Activated CD8-positive, alpha-beta T cell treated with anti-CD3 and anti-CD28 coated beads for 36 hours (primary cell): ENCODE results near the gene NOC4L. TPM values are rescaled to one million over a fixed set of nuclear protein-coding genes. Genes with fewer than 3 reads are reported as not detected.

Experiments used
- ATAC-seq: fragments of 200-7000 bp; cut with Tn5 transposase; one replicate; pipeline ENCODE4 v1.10.0; 2021; ENCODE audit warnings: mild to moderate bottlenecking, moderate library complexity
- CTCF ChIA-PET: fragments of 350-600 bp; sonication (Branson Sonifier 250); formaldehyde crosslinking; loops from one replicate; lab custom pipeline; 2021; ENCODE audit warnings: antibody characterized with exemption; lab: Charles Lee
- POLR2A ChIA-PET: fragments of 350-600 bp; sonication (Branson Sonifier 250); formaldehyde crosslinking; loops from one replicate; lab custom pipeline; 2021; ENCODE audit warnings: antibody characterized with exemption; lab: Charles Lee
- DNase-seq: peaks from one replicate; pipeline ENCODE4 v3.0.0-alpha.2; 2020
- H3K27ac Mint-ChIP-seq: one replicate; pipeline ENCODE4 v1.8.0; 2021; ENCODE audit warnings: mild to moderate bottlenecking, mixed read lengths
- H3K27me3 Mint-ChIP-seq: one replicate; pipeline ENCODE4 v1.8.0; 2021; ENCODE audit warnings: mixed read lengths
- H3K36me3 Mint-ChIP-seq: one replicate; pipeline ENCODE4 v1.8.0; 2021; ENCODE audit warnings: low read depth, mixed read lengths
- H3K4me1 Mint-ChIP-seq: one replicate; pipeline ENCODE4 v1.8.0; 2021; ENCODE audit warnings: low read depth, mixed read lengths
- H3K4me3 Mint-ChIP-seq: one replicate; pipeline ENCODE4 v1.8.0; 2021; ENCODE audit warnings: mild to moderate bottlenecking, moderate library complexity, mixed read lengths
- H3K9me3 Mint-ChIP-seq: one replicate; pipeline ENCODE4 v1.8.0; 2021; ENCODE audit warnings: mixed read lengths
- intact Hi-C: fragments of 100-400 bp; cut with micrococcal nuclease; formaldehyde crosslinking; loops from one replicate; pipeline ENCODE4 v1.10.0; 2022
- total RNA-seq, 2 experiments: library from RNA; stranded (reverse); gene quantifications; one replicate each; pipeline ENCODE4 v1.2.3, GENCODE V29; 2021
- TF ChIP-seq, protein P1 (sequence below): fragments of 200-600 bp; IDR thresholded peaks from one replicate; pipeline ENCODE4 v1.8.0; 2022; ENCODE audit warnings: antibody characterized with exemption, mild to moderate bottlenecking

Gene NOC4L
- total RNA-seq, 2 experiments from 2014 or later: 35.6 to 41.2 TPM

DNA sequence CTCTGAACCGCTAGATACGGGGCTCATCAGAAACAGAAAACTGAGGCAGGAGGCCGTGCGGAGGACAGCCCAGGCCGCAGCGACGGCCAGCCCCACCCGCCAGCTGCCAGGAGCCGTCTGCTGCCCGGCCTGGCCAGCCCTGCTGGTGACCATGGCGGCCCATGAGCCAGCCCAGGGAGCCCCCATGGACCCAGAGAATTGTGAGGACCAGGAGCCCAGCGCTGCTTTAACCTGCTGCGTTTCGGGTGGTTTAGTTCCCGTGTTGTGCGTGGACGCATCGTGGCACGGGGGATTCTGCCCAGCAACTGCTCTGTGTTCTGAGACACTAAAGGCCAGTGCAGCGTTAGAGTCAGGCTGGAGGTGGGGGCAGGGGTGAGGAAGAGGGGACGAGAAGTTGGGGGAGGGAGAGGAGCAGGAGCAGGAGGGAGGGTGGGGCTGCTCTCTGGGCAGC, 44.2 kb downstream of the NOC4L start:
- peak overlapping the region; percentile 85 for H3K4me3 Mint-ChIP-seq
- intact Hi-C loops: no loop called here
- no peak for DNase-seq
- no peak for ATAC-seq
- TF ChIP-seq, protein P1, sequence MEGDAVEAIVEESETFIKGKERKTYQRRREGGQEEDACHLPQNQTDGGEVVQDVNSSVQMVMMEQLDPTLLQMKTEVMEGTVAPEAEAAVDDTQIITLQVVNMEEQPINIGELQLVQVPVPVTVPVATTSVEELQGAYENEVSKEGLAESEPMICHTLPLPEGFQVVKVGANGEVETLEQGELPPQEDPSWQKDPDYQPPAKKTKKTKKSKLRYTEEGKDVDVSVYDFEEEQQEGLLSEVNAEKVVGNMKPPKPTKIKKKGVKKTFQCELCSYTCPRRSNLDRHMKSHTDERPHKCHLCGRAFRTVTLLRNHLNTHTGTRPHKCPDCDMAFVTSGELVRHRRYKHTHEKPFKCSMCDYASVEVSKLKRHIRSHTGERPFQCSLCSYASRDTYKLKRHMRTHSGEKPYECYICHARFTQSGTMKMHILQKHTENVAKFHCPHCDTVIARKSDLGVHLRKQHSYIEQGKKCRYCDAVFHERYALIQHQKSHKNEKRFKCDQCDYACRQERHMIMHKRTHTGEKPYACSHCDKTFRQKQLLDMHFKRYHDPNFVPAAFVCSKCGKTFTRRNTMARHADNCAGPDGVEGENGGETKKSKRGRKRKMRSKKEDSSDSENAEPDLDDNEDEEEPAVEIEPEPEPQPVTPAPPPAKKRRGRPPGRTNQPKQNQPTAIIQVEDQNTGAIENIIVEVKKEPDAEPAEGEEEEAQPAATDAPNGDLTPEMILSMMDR: no peak
- CTCF ChIA-PET: no interaction called here
- H3K9me3 Mint-ChIP-seq: peaks cover 2% of the 10 kb centered on the region
- peaks cover 28% of the 10 kb centered on the region for H3K4me1 Mint-ChIP-seq
- H3K27ac Mint-ChIP-seq: no peak overlapping the region
- POLR2A ChIA-PET: interaction anchor here (1.5 to 1.6 kb wide), 2 partner anchors 16 to 43 kb away, joined by 3 to 8 read pairs; no protein-coding TSS in a partner anchor
- H3K27me3 Mint-ChIP-seq: no peaks in the 10 kb centered on the region
- H3K36me3 Mint-ChIP-seq: peaks cover 2% of the 10 kb centered on the region

DNA sequence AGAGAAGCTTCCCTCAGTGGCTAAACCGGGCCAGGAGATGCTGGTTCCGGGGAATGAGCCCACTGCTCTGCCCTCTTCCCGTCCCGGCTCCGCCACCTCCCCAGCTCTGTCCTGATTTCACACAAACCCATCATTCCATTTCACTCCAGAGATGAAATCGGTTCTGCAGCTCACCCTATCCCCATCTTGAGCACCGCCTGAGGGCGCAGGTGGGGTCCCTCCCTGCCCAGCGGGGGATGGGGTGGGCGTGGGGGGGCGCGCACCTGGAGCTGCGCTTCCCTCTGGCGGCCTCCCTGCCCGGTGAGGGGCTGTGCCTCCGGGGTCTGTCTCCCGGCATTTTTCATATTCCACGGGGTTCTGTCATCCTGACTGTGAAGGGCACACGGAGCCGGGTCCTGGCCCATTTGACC, 44.7 kb downstream of the NOC4L start:
- CTCF ChIA-PET: interaction anchor here (1.0 kb wide), 1 partner anchor 35 kb away, joined by 3 read pairs; no protein-coding TSS in a partner anchor
- H3K36me3 Mint-ChIP-seq: peaks cover 3% of the 10 kb centered on the region
- ATAC-seq (no peak), DNase-seq (no peak)
- peak overlapping the region; percentile 85 for H3K4me3 Mint-ChIP-seq
- intact Hi-C loops: no loop called here
- no peaks in the 10 kb centered on the region for H3K27me3 Mint-ChIP-seq
- H3K9me3 Mint-ChIP-seq: peaks cover 5% of the 10 kb centered on the region
- POLR2A ChIA-PET: interaction anchor here (1.5 to 1.6 kb wide), 2 partner anchors 16 to 44 kb away, joined by 3 to 8 read pairs; no protein-coding TSS in a partner anchor
- peak overlapping the region; percentile 83 for H3K27ac Mint-ChIP-seq
- TF ChIP-seq, protein P1: no peak
- H3K4me1 Mint-ChIP-seq: peaks cover 28% of the 10 kb centered on the region

DNA sequence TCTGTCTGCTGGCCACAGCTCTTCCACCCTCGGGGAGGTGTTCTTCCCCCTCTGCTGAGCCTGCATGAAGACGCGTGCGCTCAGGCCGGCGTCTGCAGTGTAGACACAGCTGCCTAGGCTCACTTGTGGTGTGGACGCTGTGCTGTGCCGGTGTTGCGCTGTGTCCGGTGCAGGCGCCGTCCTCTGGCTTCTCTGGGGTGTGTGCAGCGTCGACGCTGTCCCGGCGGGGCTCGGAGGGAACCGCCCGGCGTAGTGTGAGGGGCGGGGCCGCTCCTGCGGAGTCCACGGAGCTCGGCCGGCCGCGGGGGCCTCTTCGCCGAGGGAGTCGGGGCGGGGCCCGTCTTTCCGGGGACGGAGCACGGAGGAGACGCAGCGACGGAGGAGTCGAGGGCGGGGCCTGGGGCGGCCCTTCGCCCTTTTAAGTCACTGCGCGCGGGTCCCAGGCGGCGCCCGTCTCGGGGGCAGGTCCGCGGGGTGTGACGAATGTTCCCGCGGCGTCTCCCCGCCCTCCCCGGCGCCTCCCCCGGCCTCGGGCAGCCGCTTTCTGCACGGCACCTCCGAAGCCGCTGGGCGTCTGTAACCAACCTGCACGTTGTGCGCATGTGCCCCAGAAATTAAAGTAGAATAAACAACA, 45.2 kb downstream of the NOC4L start:
- Mint-ChIP-seq H3K36me3 (peaks cover 7% of the 10 kb centered on the region), H3K4me1 (peaks cover 28% of the 10 kb centered on the region), H3K27me3 (no peaks in the 10 kb centered on the region), H3K9me3 (peaks cover 9% of the 10 kb centered on the region), H3K27ac (peak overlapping the region; percentile 83), H3K4me3 (peak overlapping the region; percentile 85)
- ATAC-seq: peak; percentile 95
- CTCF ChIA-PET: interaction anchor here (1.0 kb wide), 1 partner anchor 36 kb away, joined by 3 read pairs; no protein-coding TSS in a partner anchor
- TF ChIP-seq, protein P1: peak; percentile 16
- POLR2A ChIA-PET: interaction anchor here (1.5 to 1.6 kb wide), 2 partner anchors 17 to 44 kb away, joined by 3 to 8 read pairs; no protein-coding TSS in a partner anchor
- peak; percentile 95 for DNase-seq
- intact Hi-C loops: no loop called here

DNA sequence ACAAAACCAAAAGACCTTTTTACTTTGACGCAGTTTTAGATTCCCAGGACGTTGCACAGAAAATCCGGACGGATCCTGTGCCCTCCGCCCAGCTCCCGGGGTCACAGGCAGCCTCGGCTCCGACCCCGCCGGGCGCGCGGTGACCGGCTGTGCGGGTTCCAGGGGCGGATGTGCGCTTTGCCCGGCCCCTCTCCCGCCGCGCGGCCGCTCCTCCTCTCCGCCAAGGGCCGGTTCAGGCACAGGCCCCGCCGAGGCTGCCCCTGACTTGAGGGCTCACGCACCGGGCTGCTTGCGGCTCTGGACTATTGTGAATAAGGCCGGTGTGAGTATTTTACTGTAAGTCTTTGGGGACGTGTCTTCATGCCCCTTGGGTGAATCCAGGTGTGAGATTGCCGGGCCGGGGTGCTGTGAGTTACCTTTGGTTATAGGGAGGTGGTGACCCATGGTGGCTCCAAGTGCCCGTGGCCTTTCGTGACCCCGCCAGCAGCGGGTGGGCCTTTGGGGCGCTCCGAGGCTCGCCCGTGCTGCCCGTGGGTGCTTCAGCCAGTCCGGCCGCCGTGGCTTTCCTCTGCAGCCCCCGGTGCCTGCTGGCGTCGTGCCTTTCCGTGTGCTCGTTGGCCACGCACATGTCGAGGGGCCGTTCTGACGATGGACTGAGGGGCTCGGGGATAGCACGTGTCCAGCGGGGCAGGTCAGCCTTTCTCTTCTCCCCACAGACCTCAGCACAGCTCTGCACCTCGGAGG, 45.9 kb downstream of the NOC4L start:
- Mint-ChIP-seq H3K36me3 (peaks cover 7% of the 10 kb centered on the region), H3K4me3 (peak overlapping the region; percentile 85), H3K4me1 (peaks cover 27% of the 10 kb centered on the region), H3K9me3 (peaks cover 9% of the 10 kb centered on the region), H3K27ac (peak overlapping the region; percentile 83), H3K27me3 (no peaks in the 10 kb centered on the region)
- peak; percentile 13 for ATAC-seq
- DNase-seq: peak; percentile 18
- CTCF ChIA-PET: interaction anchor here (1.0 kb wide), 1 partner anchor 36 kb away, joined by 3 read pairs; no protein-coding TSS in a partner anchor
- POLR2A ChIA-PET: interaction anchor here (1.5 to 1.6 kb wide), 2 partner anchors 18 to 45 kb away, joined by 3 to 8 read pairs; no protein-coding TSS in a partner anchor
- intact Hi-C loops: no loop called here
- TF ChIP-seq, protein P1: no peak
